ENCODE measurements around the gene KRTAP5-11.
"Not testable (repeated sequence)": the region's sequence is repeated elsewhere in the genome, so short reads cannot be mapped to it uniquely, and the experiment has no call there.

- not testable (repeated sequence) for TF ChIP-seq CTCF (IDR thresholded peaks at IDR 0.05; ENCODE audit: control extremely low read depth in 1 of 3, insufficient read depth in 1 of 3, low read depth in 1 of 3, low read length in 3 of 3); JUN (IDR thresholded peaks at IDR 0.05; ENCODE audit: low read depth, low read length); MAX (IDR thresholded peaks at IDR 0.05); EZH2 (IDR thresholded peaks at IDR 0.05; ENCODE audit: low read depth, low read length, severe bottlenecking); POLR2AphosphoS5 (IDR thresholded peaks at IDR 0.05; ENCODE audit: low read depth, low read length); POLR2A (IDR thresholded peaks at IDR 0.05; ENCODE audit: control extremely low read depth in 1 of 2, low read depth in 2 of 2, low read length in 2 of 2); CBX8 (IDR thresholded peaks at IDR 0.05; ENCODE audit: borderline replicate concordance, low read depth, low read length); ATF2 (IDR thresholded peaks at IDR 0.05; ENCODE audit: low read length); GABPA (IDR thresholded peaks at IDR 0.05; ENCODE audit: borderline replicate concordance, insufficient read depth, low read length); CHD1 (IDR thresholded peaks at IDR 0.05; ENCODE audit: low read depth, low read length); SIN3A (conservative IDR thresholded peaks at IDR 0.05 in 1 of 2, IDR thresholded peaks at IDR 0.05 in 1 of 2; ENCODE audit: low read depth in 1 of 2, low read length in 2 of 2); CHD7 (IDR thresholded peaks at IDR 0.05; ENCODE audit: insufficient replicate concordance, low read length); BCL11A (IDR thresholded peaks at IDR 0.05; ENCODE audit: low read depth in 2 of 2, low read length in 2 of 2)
Measured at GRCh38 chr11:71628943-71629342, 46.3 kb upstream of the KRTAP5-11 start.

Data from H1 (cell line).